HepG2 (cell line): ENCODE measurements around the gene JAGN1. TPM values are rescaled to one million over a fixed set of nuclear protein-coding genes. Genes with fewer than 3 reads are reported as not detected.

Source experiments
- AFF4 ChIP-seq: sonication (generic); formaldehyde crosslinking; IDR thresholded peaks from 2 replicates; pipeline ENCODE4 v1.4.0; 2020; ENCODE audit warnings: missing genetic modification reagents
- ARID5B ChIP-seq: IDR thresholded peaks from 2 replicates; pipeline ENCODE4 v1.4.0; 2020; ENCODE audit warnings: mild to moderate bottlenecking, missing genetic modification reagents
- GATAD2A ChIP-seq: IDR thresholded peaks from 2 replicates; pipeline ENCODE4 v1.6.1; 2016
- HNF4A ChIP-seq: sonication (generic); formaldehyde crosslinking; IDR thresholded peaks from 2 replicates; pipeline ENCODE4 v1.4.0; 2020; ENCODE audit warnings: missing genetic modification reagents
- MTERF4 ChIP-seq: sonication (generic); formaldehyde crosslinking; IDR thresholded peaks from 2 replicates; pipeline ENCODE4 v1.8.0; 2023; ENCODE audit warnings: mild to moderate bottlenecking, missing genetic modification reagents
- RARA ChIP-seq: IDR thresholded peaks from 2 replicates; pipeline ENCODE4 v1.6.1; 2016; ENCODE audit warnings: missing genetic modification reagents, missing compliant biosample characterization
- RFX3 ChIP-seq: IDR thresholded peaks from 2 replicates; pipeline ENCODE4 v1.6.1; 2016; ENCODE audit warnings: missing biosample characterization, missing genetic modification reagents
- TRAFD1 ChIP-seq: sonication (generic); formaldehyde crosslinking; IDR thresholded peaks from 2 replicates; pipeline ENCODE4 v1.5.1; 2020; ENCODE audit warnings: missing genetic modification reagents, mild to moderate bottlenecking, borderline replicate concordance
- ZBTB33 ChIP-seq: sonication (generic); formaldehyde crosslinking; IDR thresholded peaks from 2 replicates; pipeline ENCODE4 v1.4.0; 2020; ENCODE audit warnings: missing genetic modification reagents
- ZKSCAN5 ChIP-seq: sonication (generic); formaldehyde crosslinking; IDR thresholded peaks from 2 replicates; pipeline ENCODE4 v1.5.1; 2020; ENCODE audit warnings: mild to moderate bottlenecking, missing genetic modification reagents
- ZNF354B ChIP-seq: sonication (generic); formaldehyde crosslinking; IDR thresholded peaks from 2 replicates; pipeline ENCODE4 v1.8.0; 2022; ENCODE audit warnings: mild to moderate bottlenecking, missing genetic modification reagents
- ZNF605 ChIP-seq: sonication (generic); formaldehyde crosslinking; IDR thresholded peaks from 2 replicates; pipeline ENCODE4 v1.8.0; 2022; ENCODE audit warnings: mild to moderate bottlenecking, missing genetic modification reagents
- ZNF770 ChIP-seq: sonication (generic); formaldehyde crosslinking; IDR thresholded peaks from 2 replicates; pipeline ENCODE4 v1.5.0; 2020; ENCODE audit warnings: mild to moderate bottlenecking, missing genetic modification reagents
- polyA plus RNA-seq, 8 experiments: library from polyadenylated mRNA; depleted of rRNA in 3 of 8; stranded (reverse) in 7 of 8; unstranded in 1 of 8; fragments of >200 nt; fragmentation: Illumina TruSeq in 4 of 8; extraction: Trizol in 4 of 8; gene quantifications; 2 replicates each; pipeline versions ENCODE4 v1.2.1 to v1.2.3, GENCODE V29; 2011 to 2016; ENCODE audit warnings: low read depth in 4 of 8, missing spikeins in 1 of 8, mixed read lengths in 1 of 8; ENCODE audit not compliant: insufficient read depth in 1 of 8
- total RNA-seq, 5 experiments: library from RNA; depleted of rRNA; stranded (reverse); fragments of >200 nt; fragmentation: Illumina TruSeq; extraction: Trizol; gene quantifications; 2 replicates each; pipeline ENCODE4 v1.2.3, GENCODE V29; 2016; ENCODE audit warnings: low read depth in 1 of 5

JAGN1 gene
- total and polyA plus RNA-seq, 2 of the 13 experiments (the other 11 are each of a cell fraction or from before 2014, with no cell fraction given): 49.9 to 50.9 TPM

GRCh38 chr3:9896755-9897407, 6.5 kb downstream of the JAGN1 start (continued):
- TF ChIP-seq ZNF770 (CRISPR knock-in tag) (peak; percentile 98), GATAD2A (CRISPR knock-in tag) (0 out of 2 replicates have a peak, but pooled peaks have one; percentile 6), ZBTB33 (CRISPR knock-in tag) (peak; percentile 59; the same call in 1 of the 2 replicates), MTERF4 (CRISPR knock-in tag) (0 out of 2 replicates have a peak, but pooled peaks have one; percentile 35), HNF4A (CRISPR knock-in tag) (peak; percentile 52), TRAFD1 (CRISPR knock-in tag) (0 out of 2 replicates have a peak, but pooled peaks have one; percentile 12), ZNF354B (peak; percentile 50; the same call in 1 of the 2 replicates), ZNF605 (CRISPR knock-in tag) (0 out of 2 replicates have a peak, but pooled peaks have one; percentile 42), AFF4 (CRISPR knock-in tag) (peak; percentile 18; the same call in 1 of the 2 replicates), ARID5B (CRISPR knock-in tag) (0 out of 2 replicates have a peak, but pooled peaks have one; percentile 28), RFX3 (CRISPR knock-in tag) (peak; percentile 30; the same call in 1 of the 2 replicates), ZKSCAN5 (CRISPR knock-in tag) (peak; percentile 62; the same call in 1 of the 2 replicates), RARA (peak; percentile 38; the same call in 1 of the 2 replicates)
